Testis (tissue), 3 donors: ENCODE data around the gene EDAR. TPM values are rescaled to one million over a fixed set of nuclear protein-coding genes. Genes with fewer than 3 reads are reported as not detected.

ENCODE experiments used
- DNase-seq: peaks from one replicate; pipeline ENCODE4 v3.0.0-alpha.2; 2019
- H3K27ac ChIP-seq, 2 donors: fragments of 200-600 bp; sonication (generic); one replicate each; pipeline ENCODE4 v1.5.1; 2019
- H3K27me3 ChIP-seq: fragments of 200-600 bp; sonication (generic); one replicate; pipeline ENCODE4 v1.5.1; 2019
- H3K36me3 ChIP-seq: fragments of 200-600 bp; sonication (generic); one replicate; pipeline ENCODE4 v1.5.1; 2017; ENCODE audit warnings: low read depth; ENCODE audit errors: missing control alignments
- H3K4me1 ChIP-seq: fragments of 200-600 bp; sonication (generic); one replicate; pipeline ENCODE4 v1.5.1; 2019
- H3K4me3 ChIP-seq, 2 donors: fragments of 200-600 bp; sonication (generic); one replicate each; pipeline ENCODE4 v1.5.1; 2017 to 2019
- H3K9me3 ChIP-seq: fragments of 200-600 bp; sonication (generic); one replicate; pipeline ENCODE4 v1.5.1; 2017
- CTCF ChIP-seq, 3 experiments: fragments of 450-650 bp in 2 of 3; fragments of 200-600 bp in 1 of 3; sonication (generic) in 1 of 3; IDR thresholded peaks; one replicate each; pipeline ENCODE4 v1.5.1; 2016 to 2019; ENCODE audit warnings: antibody characterized with exemption in 3 of 3, mild to moderate bottlenecking in 2 of 3, moderate library complexity in 1 of 3
- POLR2A ChIP-seq: fragments of 450-650 bp; IDR thresholded peaks from one replicate; pipeline ENCODE4 v1.6.1; 2017; ENCODE audit warnings: antibody characterized with exemption, mild to moderate bottlenecking, moderate library complexity
- WGBS, 2 donors: methylation state at CpG; one replicate each; pipeline ENCODE4 v1.1.5; 2018; 5-methylcytosine and 5-hydroxymethylcytosine counted together
- intact Hi-C: fragments of 100-400 bp; cut with DNase I; formaldehyde crosslinking; loops from one replicate; pipeline ENCODE4 v1.15.1; 2023; ENCODE audit warnings: low total_unique reads
- polyA plus RNA-seq: library from polyadenylated mRNA; stranded (reverse); fragments of 350-450 nt; fragmentation: Illumina TruSeq; extraction: RNeasy Lipid Tissue Mini Kit (QIAGEN cat#74804); gene quantifications from one replicate; pipeline ENCODE4 v1.2.3, GENCODE V29; 2014; ENCODE audit warnings: low read depth, low replicate concordance; ENCODE audit not compliant: insufficient read depth
- total RNA-seq, 2 donors: library from RNA; depleted of rRNA; stranded (reverse); fragments of >200 nt; gene quantifications; one replicate each; pipeline ENCODE4 v1.2.3, GENCODE V29; 2016

The EDAR gene
- total and polyA plus RNA-seq, 3 donors from 2014 or later = 0.30 to 0.74 (median 0.39) TPM

- no peaks in the 10 kb centered on the region for H3K36me3 ChIP-seq
- H3K9me3 ChIP-seq = no peaks in the 10 kb centered on the region
- H3K27me3 ChIP-seq = no peaks in the 10 kb centered on the region
- 85 to 89% methylated on average over 6 of the region's 6 CpGs for WGBS, 2 donors
- intact Hi-C loops = no loop called here
- no peak overlapping the region for H3K4me3 ChIP-seq
- no peaks in the 10 kb centered on the region for H3K4me1 ChIP-seq
- no peak for DNase-seq
- TF ChIP-seq CTCF (IDR thresholded peaks at IDR 0.05) (no peak), POLR2A (no peak)
- H3K27ac ChIP-seq = no peak overlapping the region
Observed at GRCh38 chr2:108994178-108994577, 5.2 kb upstream of the EDAR start.

DNA sequence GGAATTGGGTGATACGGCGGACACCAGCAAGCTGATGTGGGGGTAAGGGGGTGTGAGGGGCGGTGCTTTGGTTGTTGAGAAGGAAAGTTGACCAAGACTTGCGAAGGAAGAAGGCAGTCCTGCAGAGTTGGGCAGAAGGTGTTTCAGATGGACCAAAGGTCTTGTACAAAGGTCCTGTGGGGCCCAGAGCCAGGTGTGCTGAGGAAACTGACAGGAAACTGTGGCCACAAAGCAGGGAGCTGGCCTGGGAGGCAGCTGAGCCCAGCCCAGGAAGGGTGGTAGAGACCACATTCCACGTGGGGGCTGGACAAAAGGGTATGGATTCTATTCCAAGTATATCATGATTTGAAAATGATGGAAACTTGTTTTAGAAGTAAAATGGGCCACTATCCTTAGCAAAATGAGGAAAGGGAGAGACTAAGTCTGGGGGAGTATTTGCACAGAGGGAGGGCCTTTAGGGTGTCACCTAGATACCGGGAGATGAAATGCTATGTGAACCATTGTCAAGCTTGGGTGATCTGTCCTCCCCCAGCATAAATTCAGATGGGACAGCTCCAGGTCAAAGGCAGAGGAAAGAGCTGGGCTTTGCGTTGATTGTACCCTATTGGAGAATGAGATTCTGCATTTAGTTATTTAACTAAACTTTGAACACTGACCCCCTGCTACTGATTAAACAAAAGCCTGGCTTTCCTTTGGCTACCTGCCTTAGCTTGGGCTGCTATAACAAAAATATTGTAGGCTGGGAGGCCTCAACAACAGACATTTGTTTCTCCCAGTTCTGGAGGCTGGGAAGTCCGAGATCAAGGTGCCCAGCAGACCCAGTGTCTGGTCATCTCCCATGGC lies 4.3 kb upstream of the EDAR start:
- intact Hi-C loops = no loop called here
- 87 to 91% methylated on average over 7 to 8 of the region's 8 CpGs for WGBS, 2 donors
- no peak for DNase-seq
- Histone ChIP-seq H3K9me3 (no peaks in the 10 kb centered on the region), H3K4me3 (no peak overlapping the region), H3K36me3 (no peaks in the 10 kb centered on the region), H3K4me1 (no peaks in the 10 kb centered on the region), H3K27ac (no peak overlapping the region), H3K27me3 (no peaks in the 10 kb centered on the region)
- TF ChIP-seq POLR2A (no peak), CTCF (IDR thresholded peaks at IDR 0.05) (no peak)

DNA sequence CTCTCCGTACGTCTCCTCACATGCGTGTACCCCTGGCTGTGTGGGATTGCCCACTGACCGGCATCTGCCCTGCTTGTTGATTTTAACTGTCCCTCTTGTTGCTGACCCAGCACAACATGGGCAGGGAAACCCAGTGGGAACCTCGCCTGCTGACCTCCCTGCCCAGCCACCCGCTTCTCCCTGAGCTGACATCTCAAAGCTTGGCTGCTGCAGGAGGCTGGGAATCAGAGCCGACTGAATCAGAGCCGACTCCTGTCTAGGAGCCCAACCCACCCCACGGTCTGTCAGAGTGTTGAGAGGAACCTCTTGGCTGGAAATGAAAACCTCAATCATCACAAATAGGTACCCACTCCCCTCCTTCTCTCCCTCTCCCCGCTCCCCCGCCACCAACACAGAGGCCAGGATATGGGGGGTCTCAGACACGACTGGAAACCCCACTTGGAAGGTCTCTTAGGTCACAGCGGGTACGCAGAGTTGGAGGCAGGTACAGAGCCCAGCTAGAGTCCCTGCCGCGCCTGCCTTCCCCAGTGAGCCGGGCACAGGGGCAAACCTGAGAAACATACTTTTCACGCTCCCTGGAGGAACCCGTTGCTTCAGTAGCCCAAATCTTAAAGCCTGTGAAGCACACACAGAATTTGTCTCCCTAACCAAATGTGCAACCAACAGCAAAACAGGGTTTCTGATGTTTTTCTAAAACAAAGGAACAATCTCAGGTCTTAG lies 784 bp downstream of the EDAR start:
- no peaks in the 10 kb centered on the region for H3K4me1 ChIP-seq
- no peak overlapping the region for H3K27ac ChIP-seq
- no peaks in the 10 kb centered on the region for H3K36me3 ChIP-seq
- no peak for DNase-seq
- intact Hi-C loops = no loop called here
- H3K9me3 ChIP-seq = no peaks in the 10 kb centered on the region
- H3K27me3 ChIP-seq = no peaks in the 10 kb centered on the region
- WGBS, 2 donors = 80 to 94% methylated on average over 9 to 19 of the region's 19 CpGs
- H3K4me3 ChIP-seq = no peak overlapping the region
- no peak for TF ChIP-seq POLR2A
- no peak for TF ChIP-seq CTCF (IDR thresholded peaks at IDR 0.05)

- H3K4me1 ChIP-seq = no peaks in the 10 kb centered on the region
- H3K9me3 ChIP-seq = no peaks in the 10 kb centered on the region
- H3K4me3 ChIP-seq = no peak overlapping the region
- DNase-seq = no peak
- intact Hi-C loops = no loop called here
- TF ChIP-seq POLR2A (no peak), CTCF (IDR thresholded peaks at IDR 0.05) (no peak)
- H3K27ac ChIP-seq = no peak overlapping the region
- H3K27me3 ChIP-seq = no peaks in the 10 kb centered on the region
- no peaks in the 10 kb centered on the region for H3K36me3 ChIP-seq
- WGBS, 2 donors = 82 to 88% methylated on average over 7 of the region's 7 CpGs
Observed at GRCh38 chr2:108986916-108987510, 2.0 kb downstream of the EDAR start.
